Lung (tissue), 12 donors: ENCODE data around the gene IDH3B. TPM values are rescaled to one million over a fixed set of nuclear protein-coding genes. Genes with fewer than 3 reads are reported as not detected.

Source experiments
- ATAC-seq: fragments of 200-7000 bp; cut with Tn5 transposase; one replicate; pipeline ENCODE4 v1.9.1; 2020; ENCODE audit warnings: moderate number of reproducible peaks; ENCODE audit not compliant: insufficient read depth, low FRiP score
- DNase-seq, 3 donors: peaks; one replicate each; pipeline ENCODE4 v3.0.0-alpha.2; 2013 to 2017
- H3K27ac ChIP-seq, 2 donors: one replicate each; pipeline ENCODE4 v1.5.1; 2013; ENCODE audit warnings: mild to moderate bottlenecking in 2 of 2, moderate library complexity in 2 of 2, control low read depth in 1 of 2, inconsistent platforms in 1 of 2, low read depth in 1 of 2, low read length in 1 of 2
- H3K27me3 ChIP-seq, 3 donors: one replicate each; pipeline ENCODE4 v1.5.1; 2013; ENCODE audit warnings: low read length in 2 of 3; ENCODE audit not compliant: control insufficient read depth in 3 of 3, insufficient read depth in 3 of 3
- H3K36me3 ChIP-seq, 4 donors: one replicate each; pipeline ENCODE4 v1.5.1; 2013; ENCODE audit warnings: low read length in 4 of 4, mild to moderate bottlenecking in 1 of 4, moderate library complexity in 1 of 4; ENCODE audit not compliant: control insufficient read depth in 4 of 4, insufficient read depth in 4 of 4
- H3K4me1 ChIP-seq, 5 donors: one replicate each; pipeline ENCODE4 v1.5.1; 2013; ENCODE audit warnings: low read length in 5 of 5, mild to moderate bottlenecking in 2 of 5, moderate library complexity in 1 of 5; ENCODE audit not compliant: control insufficient read depth in 5 of 5, insufficient read depth in 5 of 5
- H3K4me3 ChIP-seq: one replicate; pipeline ENCODE4 v1.5.1; 2013; ENCODE audit warnings: mild to moderate bottlenecking, control low read depth, moderate library complexity
- H3K9ac ChIP-seq, 2 donors: one replicate each; pipeline ENCODE4 v1.5.1; 2013; ENCODE audit warnings: low read length in 2 of 2, control low read depth in 1 of 2; ENCODE audit not compliant: insufficient read depth in 1 of 2
- H3K9me3 ChIP-seq, 4 donors: one replicate each; pipeline ENCODE4 v1.5.1; 2013; ENCODE audit warnings: low read length in 3 of 4, mild to moderate bottlenecking in 1 of 4, moderate library complexity in 1 of 4; ENCODE audit not compliant: control insufficient read depth in 4 of 4, insufficient read depth in 3 of 4
- CTCF ChIP-seq: IDR thresholded peaks from 2 replicates; pipeline ENCODE4 v1.5.1; 2012; ENCODE audit warnings: mild to moderate bottlenecking; ENCODE audit errors: control extremely low read depth, extremely low read depth
- WGBS, 2 donors: extraction: QIAGEN DNeasy Blood & Tissue Kit; methylation state at CpG; one replicate each; pipeline ENCODE4 v1.1.7; 2013; 5-methylcytosine and 5-hydroxymethylcytosine counted together
- polyA plus RNA-seq, 2 donors: library from polyadenylated mRNA; stranded (reverse); fragments of 200-250 nt; gene quantifications; one replicate each; pipeline ENCODE4 v1.2.1, GENCODE V29; 2013
- total RNA-seq, 2 donors: library from RNA; depleted of rRNA in 1 of 2; stranded (reverse); fragments of >200 nt in 1 of 2; gene quantifications; one replicate each; pipeline ENCODE4 v1.2.1, GENCODE V29; 2014 to 2021
- donor health status: control.
- donor health status: control.
- donor health status: Bipolar disorder and iron deficiency.
- donor health status: healthy.
- donor health status: DM: yes; HTN: yes; CAD: no.

The IDH3B gene
- total and polyA plus RNA-seq, 4 donors, result 65.3 to 83.1 (median 70.1) TPM

- H3K9ac ChIP-seq, result no peak overlapping the region
- ATAC-seq (no peak), DNase-seq (no peak)
- 96 to 100% methylated on average over 1 of the region's 1 CpG for WGBS, 2 donors
- TF ChIP-seq CTCF, result no peak
- H3K4me1 ChIP-seq, result no peaks in the 10 kb centered on the region
- H3K4me3 ChIP-seq, result no peak overlapping the region
- H3K9me3 ChIP-seq, result peaks cover 0 to 2% (median 0%) of the 10 kb centered on the region in 4 donors
- peaks cover 0 to 2% (median 0%) of the 10 kb centered on the region in 4 donors for H3K36me3 ChIP-seq
- no peak overlapping the region for H3K27ac ChIP-seq
- H3K27me3 ChIP-seq, result no peaks in the 10 kb centered on the region
Observed at GRCh38 chr20:2643708-2644107, 20.3 kb downstream of the IDH3B start.

GRCh38 chr20:2640899-2641298 is 23.1 kb downstream of the IDH3B start:
- WGBS, 2 donors, result 84% methylated on average over 9 of the region's 9 CpGs
- no peak for TF ChIP-seq CTCF
- H3K4me1 ChIP-seq, result no peaks in the 10 kb centered on the region
- peaks cover 0 to 2% (median 0%) of the 10 kb centered on the region in 4 donors for H3K9me3 ChIP-seq
- no peak for DNase-seq
- H3K36me3 ChIP-seq, result peaks cover 0 to 2% (median 0%) of the 10 kb centered on the region in 4 donors
- no peak overlapping the region for H3K9ac ChIP-seq
- no peak for ATAC-seq
- H3K27me3 ChIP-seq, result no peaks in the 10 kb centered on the region
- H3K27ac ChIP-seq, result no peak overlapping the region
- no peak overlapping the region for H3K4me3 ChIP-seq

GRCh38 chr20:2640260-2640659 is 23.8 kb downstream of the IDH3B start:
- Histone ChIP-seq H3K9ac (no peak overlapping the region), H3K4me3 (no peak overlapping the region), H3K27me3 (no peaks in the 10 kb centered on the region), H3K9me3 (peaks cover 0 to 2% (median 0%) of the 10 kb centered on the region in 4 donors), H3K4me1 (no peaks in the 10 kb centered on the region), H3K27ac (no peak overlapping the region), H3K36me3 (peaks cover 0 to 2% (median 0%) of the 10 kb centered on the region in 4 donors)
- ATAC-seq, result no peak
- WGBS, 2 donors, result 63 to 75% methylated on average over 1 of the region's 1 CpG
- DNase-seq, result no peak
- no peak for TF ChIP-seq CTCF

- Histone ChIP-seq H3K36me3 (no peaks in the 10 kb centered on the region), H3K9ac (no peak overlapping the region), H3K9me3 (no peaks in the 10 kb centered on the region), H3K27me3 (no peaks in the 10 kb centered on the region), H3K27ac (no peak overlapping the region), H3K4me3 (no peak overlapping the region), H3K4me1 (no peaks in the 10 kb centered on the region)
- WGBS, 2 donors, result 83 to 86% methylated on average over 6 of the region's 6 CpGs
- no peak for ATAC-seq
- no peak for TF ChIP-seq CTCF
- DNase-seq, result no peak
Observed at GRCh38 chr20:2637246-2637645, 26.8 kb downstream of the IDH3B start.
